GM23338 (cell line): ENCODE data around the gene INTS6. TPM values are rescaled to one million over a fixed set of nuclear protein-coding genes. Genes with fewer than 3 reads are reported as not detected.

Experiments used
- ATAC-seq: fragments of 200-7000 bp; cut with Tn5 transposase; 3 replicates; pipeline ENCODE4 v1.9.1; 2020
- DNase-seq: peaks from one replicate; pipeline ENCODE4 v3.0.0-alpha.2; 2015; ENCODE audit warnings: low spot score
- H2AFZ ChIP-seq: fragments of 200-600 bp; sonication (generic); 2 replicates; pipeline ENCODE4 v1.8.0; 2016; ENCODE audit warnings: antibody characterized with exemption, mild to moderate bottlenecking, moderate library complexity
- H3F3A ChIP-seq: fragments of 200-600 bp; sonication (generic); replicated peaks from 2 replicates; pipeline ENCODE4 v1.8.0; 2017; ENCODE audit warnings: antibody characterized with exemption, mixed run types, low read depth
- H3K27ac ChIP-seq: fragments of 200-600 bp; sonication (generic); 2 replicates; pipeline ENCODE4 v1.6.1; 2016; ENCODE audit warnings: low read depth
- H3K27me3 ChIP-seq: fragments of 200-600 bp; sonication (generic); 2 replicates; pipeline ENCODE4 v1.8.0; 2016; ENCODE audit warnings: mild to moderate bottlenecking, mixed run types, moderate library complexity; ENCODE audit not compliant: insufficient read depth
- H3K36me3 ChIP-seq: fragments of 200-600 bp; sonication (generic); 2 replicates; pipeline ENCODE4 v1.8.0; 2016; ENCODE audit warnings: mild to moderate bottlenecking; ENCODE audit not compliant: insufficient read depth
- H3K4me1 ChIP-seq: fragments of 200-600 bp; sonication (generic); 2 replicates; pipeline ENCODE4 v1.8.0; 2016; ENCODE audit warnings: mild to moderate bottlenecking, moderate library complexity; ENCODE audit not compliant: insufficient read depth
- H3K4me2 ChIP-seq: fragments of 200-600 bp; sonication (generic); 2 replicates; pipeline ENCODE4 v1.7.1; 2017; ENCODE audit warnings: mixed run types
- H3K4me3 ChIP-seq: fragments of 200-600 bp; sonication (generic); 2 replicates; pipeline ENCODE4 v1.6.1; 2016; ENCODE audit warnings: mixed run types
- H3K79me2 ChIP-seq: fragments of 200-600 bp; sonication (generic); replicated peaks from 2 replicates; pipeline ENCODE4 v1.8.0; 2017; ENCODE audit warnings: mild to moderate bottlenecking; ENCODE audit not compliant: insufficient read depth
- H3K9me2 ChIP-seq: fragments of 200-600 bp; sonication (generic); 2 replicates; pipeline ENCODE4 v1.8.0; 2017; ENCODE audit not compliant: insufficient read depth
- H4K20me1 ChIP-seq: fragments of 200-600 bp; sonication (generic); replicated peaks from 2 replicates; pipeline ENCODE4 v1.8.0; 2017; ENCODE audit warnings: mild to moderate bottlenecking; ENCODE audit not compliant: insufficient read depth
- H3K27ac Mint-ChIP-seq: 2 replicates; pipeline ENCODE4 v1.8.0; 2020; ENCODE audit warnings: inconsistent platforms, mild to moderate bottlenecking, moderate library complexity, mixed read lengths
- H3K27me3 Mint-ChIP-seq: 3 replicates; pipeline ENCODE4 v1.8.0; 2022; ENCODE audit warnings: low read depth, mild to moderate bottlenecking, moderate library complexity, mixed read lengths, inconsistent platforms; ENCODE audit not compliant: insufficient read depth, poor library complexity
- H3K36me3 Mint-ChIP-seq: 3 replicates; pipeline ENCODE4 v1.8.0; 2021; ENCODE audit warnings: low read depth, mild to moderate bottlenecking, inconsistent platforms, moderate library complexity, mixed read lengths
- H3K4me1 Mint-ChIP-seq: 3 replicates; pipeline ENCODE4 v1.8.0; 2020; ENCODE audit warnings: mild to moderate bottlenecking, inconsistent platforms, mixed read lengths
- H3K4me3 Mint-ChIP-seq: 3 replicates; pipeline ENCODE4 v1.8.0; 2021; ENCODE audit warnings: moderate library complexity, mild to moderate bottlenecking, inconsistent platforms, mixed read lengths
- H3K9me3 Mint-ChIP-seq: 3 replicates; pipeline ENCODE4 v1.8.0; 2020; ENCODE audit warnings: moderate library complexity, mild to moderate bottlenecking, inconsistent platforms, mixed read lengths
- CTCF ChIP-seq, 2 experiments: fragments of 200-600 bp in 1 of 2; sonication (generic) in 1 of 2; conservative IDR thresholded peaks; 2 replicates each; pipeline versions ENCODE4 v1.5.1 to v1.6.1; 2016 to 2017; ENCODE audit warnings: antibody characterized with exemption in 2 of 2, low read depth in 2 of 2, mild to moderate bottlenecking in 2 of 2, moderate library complexity in 1 of 2
- ETS1 ChIP-seq: IDR thresholded peaks from 2 replicates; pipeline ENCODE4 v1.6.1; 2016; ENCODE audit warnings: antibody characterized with exemption
- EZH2phosphoT487 ChIP-seq: fragments of 200-600 bp; sonication (generic); IDR thresholded peaks from one replicate; pipeline ENCODE4 v1.8.1; 2018; ENCODE audit warnings: antibody characterized with exemption; ENCODE audit not compliant: unreplicated experiment
- NANOG ChIP-seq: IDR thresholded peaks from 2 replicates; pipeline ENCODE4 v1.6.1; 2016; ENCODE audit warnings: antibody characterized with exemption, borderline replicate concordance
- STAT1 ChIP-seq: IDR thresholded peaks from one replicate; pipeline ENCODE4 v1.6.1; 2016; ENCODE audit warnings: antibody characterized with exemption; ENCODE audit not compliant: unreplicated experiment
- ZNF331 ChIP-seq: fragments of 250-450 bp; sonication (Bioruptor Pico); IDR thresholded peaks from 2 replicates; pipeline ENCODE4 v1.5.0; 2020; ENCODE audit warnings: low read depth, mild to moderate bottlenecking, moderate library complexity
- polyA plus RNA-seq: library from polyadenylated mRNA; unstranded; fragments of >200 nt; fragmentation: Nextera tagmentation; extraction: Ambion mirVana; gene quantifications from 2 replicates; pipeline ENCODE4 v1.2.1, GENCODE V29; 2016
- total RNA-seq: library from RNA; depleted of rRNA; stranded (reverse); fragments of >200 nt; shearing (Covaris generic); gene quantifications from 2 replicates; pipeline ENCODE4 v1.2.3, GENCODE V29; 2014

The INTS6 gene
- total and polyA plus RNA-seq, 2 experiments from 2014 or later, result 24.8 to 38.6 TPM

GRCh38 chr13:51360489-51360888 lies 92.3 kb downstream of the INTS6 start (continued):
- TF ChIP-seq EZH2phosphoT487 (no peak), STAT1 (no peak), ETS1 (no peak)

GRCh38 chr13:51359352-51359751 lies 93.5 kb downstream of the INTS6 start:
- Histone ChIP-seq H3K27me3 (no peaks in the 10 kb centered on the region), H4K20me1 (no peaks in the 10 kb centered on the region), H3K79me2 (no peaks in the 10 kb centered on the region), H3K4me2 (no peak overlapping the region), H3K36me3 (no peaks in the 10 kb centered on the region), H3K27ac (no peak overlapping the region), H3K4me3 (no peak overlapping the region), H2AFZ (no peak overlapping the region), H3F3A (no peaks in the 10 kb centered on the region), H3K9me2 (peaks cover 9% of the 10 kb centered on the region; the same call in 1 of the 2 replicates), H3K4me1 (peaks cover 16% of the 10 kb centered on the region)
- no peak for TF ChIP-seq ETS1
- peaks cover 1% of the 10 kb centered on the region; the same call in 2 of the 3 replicates for H3K36me3 Mint-ChIP-seq
- no peak for ATAC-seq
- peaks cover 1% of the 10 kb centered on the region for H3K27me3 Mint-ChIP-seq
- H3K4me1 Mint-ChIP-seq, result peaks cover 46% of the 10 kb centered on the region
- no peaks in the 10 kb centered on the region; the same call in 2 of the 3 replicates for H3K9me3 Mint-ChIP-seq
- DNase-seq, result no peak
- H3K4me3 Mint-ChIP-seq, result no peak overlapping the region
- no peak overlapping the region for H3K27ac Mint-ChIP-seq

DNA sequence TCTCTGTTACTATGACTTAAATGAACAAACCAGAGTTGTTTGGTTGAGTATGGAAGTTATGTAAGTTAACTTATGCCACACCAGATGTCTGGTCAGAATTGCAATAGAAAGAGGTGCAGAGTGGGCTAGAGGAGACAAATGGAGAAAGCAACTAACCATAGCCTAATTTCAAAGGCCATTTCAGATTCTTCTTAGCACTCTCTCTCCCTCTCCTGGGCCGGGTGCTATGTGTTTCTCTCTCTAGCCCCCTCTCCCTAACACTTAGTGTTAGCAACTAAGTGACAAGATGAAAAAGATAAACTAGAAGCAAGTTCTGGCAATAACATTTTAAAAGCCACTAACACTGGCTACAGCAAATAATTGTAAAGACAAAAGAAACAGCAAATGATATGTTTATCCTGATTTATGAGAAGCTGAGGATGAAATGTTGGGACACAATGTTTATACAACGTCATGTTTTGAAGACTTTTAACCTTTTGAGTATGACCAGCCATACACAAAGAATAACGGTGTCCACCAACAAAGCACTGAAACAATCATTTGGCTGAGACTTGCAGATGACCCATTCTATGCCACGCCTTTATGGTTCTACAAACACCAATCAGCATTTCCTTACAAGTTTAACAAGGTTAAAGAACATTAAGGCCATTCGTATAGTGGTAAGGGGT lies 94.8 kb downstream of the INTS6 start:
- H3K27ac Mint-ChIP-seq, result no peak overlapping the region; the same call in 1 of the 2 replicates
- peaks cover 9% of the 10 kb centered on the region; the same call in 1 of the 2 replicates for H3K9me2 ChIP-seq
- peaks cover 1% of the 10 kb centered on the region for H3K27me3 Mint-ChIP-seq
- no peak overlapping the region for H3K4me2 ChIP-seq
- H3K27me3 ChIP-seq, result no peaks in the 10 kb centered on the region
- H3K79me2 ChIP-seq, result no peaks in the 10 kb centered on the region
- H3F3A ChIP-seq, result no peaks in the 10 kb centered on the region
- no peak overlapping the region for H2AFZ ChIP-seq
- peaks cover 46% of the 10 kb centered on the region for H3K4me1 Mint-ChIP-seq
- H3K4me3 ChIP-seq, result no peak overlapping the region
- no peaks in the 10 kb centered on the region for H3K36me3 ChIP-seq
- no peaks in the 10 kb centered on the region for H3K36me3 Mint-ChIP-seq
- ATAC-seq, result peak; percentile 77
- H4K20me1 ChIP-seq, result no peaks in the 10 kb centered on the region
- H3K4me3 Mint-ChIP-seq, result no peak overlapping the region
- H3K4me1 ChIP-seq, result peaks cover 24% of the 10 kb centered on the region
- H3K27ac ChIP-seq, result peak overlapping the region; percentile 33; the same call in 1 of the 2 replicates
- TF ChIP-seq NANOG, result no peak
- TF ChIP-seq CTCF (conservative IDR thresholded peaks at IDR 0.05; ENCODE audit: low read depth in 2 of 2), result peak in 1 of 2 experiments; percentile 30; a peak in 2 of 4 replicates
- TF ChIP-seq ZNF331, result no peak
- no peaks in the 10 kb centered on the region; the same call in 2 of the 3 replicates for H3K9me3 Mint-ChIP-seq
- peak; percentile 41 for DNase-seq
